ENCODE data around the gene MUC4. TPM values are rescaled to one million over a fixed set of nuclear protein-coding genes. Genes with fewer than 3 reads are reported as not detected.
"Not testable (repeated sequence)": the region's sequence is repeated elsewhere in the genome, so short reads cannot be mapped to it uniquely, and the experiment has no call there.

The MUC4 gene
- total and polyA plus RNA-seq, 8 donors = 0.73 to 355 (median 37.5) TPM; not detected in 1

DNA sequence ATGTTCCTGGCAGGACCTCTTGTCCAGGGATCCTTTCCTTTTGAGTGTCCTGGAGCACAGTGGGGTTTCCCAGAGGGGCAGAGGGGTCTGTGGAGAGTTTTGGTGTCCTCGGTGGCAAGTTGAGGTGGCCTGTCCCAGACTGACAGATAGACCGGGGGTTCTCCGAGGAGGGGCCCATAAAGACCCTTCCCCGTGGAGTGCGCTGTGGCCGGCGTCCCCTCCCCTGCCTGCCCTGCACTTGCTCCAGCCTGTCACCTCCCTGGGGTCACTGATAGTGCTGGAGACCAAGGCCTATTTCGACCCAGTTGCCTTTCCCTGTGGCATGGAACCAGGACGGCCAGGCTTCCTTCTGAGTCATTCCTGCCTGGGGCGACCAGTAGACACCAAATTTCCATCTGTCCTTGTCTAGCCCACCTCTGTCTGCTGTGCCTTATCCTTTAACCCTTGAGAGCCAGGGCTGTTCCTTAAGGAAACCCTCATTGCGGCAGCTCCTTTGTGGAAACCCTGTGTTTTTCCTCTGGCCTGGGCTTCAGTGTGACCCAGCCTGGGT is 2.9 kb downstream of the MUC4 start:
- Histone ChIP-seq H3K4me3 (no peak overlapping the region), H3K4me1 (peaks cover under 1 to 29% (median 8%) of the 10 kb centered on the region in 4 donors), H3K27me3 (peaks cover 10 to 33% (median 26%) of the 10 kb centered on the region in 3 donors), H3K27ac (no peak overlapping the region), H3K36me3 (no peaks in the 10 kb centered on the region), H3K9me3 (no peaks in the 10 kb centered on the region)
- WGBS, 5 donors = 80 to 89% (median 87%) methylated on average over 8 to 11 of the region's 11 CpGs
- TF ChIP-seq POLR2A (IDR thresholded peaks at IDR 0.05) (no peak), POLR2AphosphoS5 (IDR thresholded peaks at IDR 0.05) (no peak), EP300 (IDR thresholded peaks at IDR 0.05) (no peak)
- TF ChIP-seq, protein P1, sequence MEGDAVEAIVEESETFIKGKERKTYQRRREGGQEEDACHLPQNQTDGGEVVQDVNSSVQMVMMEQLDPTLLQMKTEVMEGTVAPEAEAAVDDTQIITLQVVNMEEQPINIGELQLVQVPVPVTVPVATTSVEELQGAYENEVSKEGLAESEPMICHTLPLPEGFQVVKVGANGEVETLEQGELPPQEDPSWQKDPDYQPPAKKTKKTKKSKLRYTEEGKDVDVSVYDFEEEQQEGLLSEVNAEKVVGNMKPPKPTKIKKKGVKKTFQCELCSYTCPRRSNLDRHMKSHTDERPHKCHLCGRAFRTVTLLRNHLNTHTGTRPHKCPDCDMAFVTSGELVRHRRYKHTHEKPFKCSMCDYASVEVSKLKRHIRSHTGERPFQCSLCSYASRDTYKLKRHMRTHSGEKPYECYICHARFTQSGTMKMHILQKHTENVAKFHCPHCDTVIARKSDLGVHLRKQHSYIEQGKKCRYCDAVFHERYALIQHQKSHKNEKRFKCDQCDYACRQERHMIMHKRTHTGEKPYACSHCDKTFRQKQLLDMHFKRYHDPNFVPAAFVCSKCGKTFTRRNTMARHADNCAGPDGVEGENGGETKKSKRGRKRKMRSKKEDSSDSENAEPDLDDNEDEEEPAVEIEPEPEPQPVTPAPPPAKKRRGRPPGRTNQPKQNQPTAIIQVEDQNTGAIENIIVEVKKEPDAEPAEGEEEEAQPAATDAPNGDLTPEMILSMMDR (IDR thresholded peaks at IDR 0.05) = no peak
- intact Hi-C loops (cut with DNase I; ENCODE audit: low total_unique reads) = no loop called here
- no peak for DNase-seq

DNA sequence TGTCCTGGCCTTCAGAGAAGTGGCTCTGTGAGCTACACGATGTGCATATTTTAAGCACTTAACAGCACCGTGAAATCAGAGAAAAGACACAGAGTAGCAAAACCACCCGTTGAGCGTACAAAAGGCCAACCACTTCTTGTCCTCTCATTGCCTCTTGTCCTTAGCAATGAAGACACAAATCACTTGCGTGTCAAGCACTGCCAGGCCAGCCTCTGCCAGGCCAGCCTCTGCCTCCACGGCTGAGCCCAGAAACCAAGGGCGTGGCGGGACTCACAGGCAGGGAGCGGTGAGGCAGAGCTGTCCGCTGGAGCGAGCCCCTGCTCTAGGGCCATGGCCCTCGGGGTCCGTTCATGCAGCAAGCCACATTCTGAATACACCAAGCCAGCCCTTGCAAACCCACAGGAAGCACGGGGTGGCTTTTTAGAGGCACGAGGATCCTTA is 4.0 kb downstream of the MUC4 start:
- H3K4me1 ChIP-seq = peaks cover 12 to 40% (median 19%) of the 10 kb centered on the region in 4 donors
- H3K4me3 ChIP-seq = no peak overlapping the region
- H3K27me3 ChIP-seq = peaks cover 5 to 23% (median 20%) of the 10 kb centered on the region in 3 donors
- H3K36me3 ChIP-seq = no peaks in the 10 kb centered on the region
- H3K9me3 ChIP-seq = no peaks in the 10 kb centered on the region
- H3K27ac ChIP-seq = no peak overlapping the region
- intact Hi-C loops (cut with DNase I; ENCODE audit: low total_unique reads) = no loop called here
- 88 to 93% (median 90%) methylated on average over 15 of the region's 15 CpGs for WGBS, 5 donors
- TF ChIP-seq EP300 (IDR thresholded peaks at IDR 0.05) = no peak
- no peak for TF ChIP-seq POLR2AphosphoS5 (IDR thresholded peaks at IDR 0.05)
- TF ChIP-seq, protein P1 (IDR thresholded peaks at IDR 0.05) = no peak
- no peak for TF ChIP-seq POLR2A (IDR thresholded peaks at IDR 0.05)
- DNase-seq = no peak

DNA sequence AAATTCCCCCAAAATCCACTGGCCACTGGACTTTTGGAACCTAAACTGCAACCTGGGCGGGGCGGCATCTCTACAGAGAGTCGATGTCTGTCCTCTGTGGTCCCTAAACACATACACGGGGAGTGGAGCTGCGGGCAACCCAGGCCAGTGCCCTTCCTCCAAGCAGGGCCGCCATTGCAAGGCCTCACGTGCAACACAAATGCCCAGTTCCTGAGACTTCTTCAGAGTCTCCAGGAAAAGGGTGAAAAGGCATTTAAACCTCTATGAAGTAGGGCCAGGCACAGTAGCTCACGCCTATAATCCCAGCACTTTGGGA is 4.9 kb downstream of the MUC4 start:
- WGBS, 5 donors = 92 to 96% (median 94%) methylated on average over 5 to 8 of the region's 8 CpGs
- intact Hi-C loops (cut with DNase I; ENCODE audit: low total_unique reads) = no loop called here
- Histone ChIP-seq H3K36me3 (no peaks in the 10 kb centered on the region), H3K9me3 (no peaks in the 10 kb centered on the region), H3K4me1 (peaks cover 18 to 44% (median 27%) of the 10 kb centered on the region in 4 donors), H3K4me3 (no peak overlapping the region), H3K27ac (peak overlapping the region in 1 of 5 donors; percentile 38), H3K27me3 (peaks cover 0 to 23% (median 14%) of the 10 kb centered on the region in 3 donors)
- no peak for DNase-seq
- TF ChIP-seq POLR2AphosphoS5 (IDR thresholded peaks at IDR 0.05) (no peak), POLR2A (IDR thresholded peaks at IDR 0.05) (no peak), EP300 (IDR thresholded peaks at IDR 0.05) (no peak)
- TF ChIP-seq, protein P1 (IDR thresholded peaks at IDR 0.05) = no peak

DNA sequence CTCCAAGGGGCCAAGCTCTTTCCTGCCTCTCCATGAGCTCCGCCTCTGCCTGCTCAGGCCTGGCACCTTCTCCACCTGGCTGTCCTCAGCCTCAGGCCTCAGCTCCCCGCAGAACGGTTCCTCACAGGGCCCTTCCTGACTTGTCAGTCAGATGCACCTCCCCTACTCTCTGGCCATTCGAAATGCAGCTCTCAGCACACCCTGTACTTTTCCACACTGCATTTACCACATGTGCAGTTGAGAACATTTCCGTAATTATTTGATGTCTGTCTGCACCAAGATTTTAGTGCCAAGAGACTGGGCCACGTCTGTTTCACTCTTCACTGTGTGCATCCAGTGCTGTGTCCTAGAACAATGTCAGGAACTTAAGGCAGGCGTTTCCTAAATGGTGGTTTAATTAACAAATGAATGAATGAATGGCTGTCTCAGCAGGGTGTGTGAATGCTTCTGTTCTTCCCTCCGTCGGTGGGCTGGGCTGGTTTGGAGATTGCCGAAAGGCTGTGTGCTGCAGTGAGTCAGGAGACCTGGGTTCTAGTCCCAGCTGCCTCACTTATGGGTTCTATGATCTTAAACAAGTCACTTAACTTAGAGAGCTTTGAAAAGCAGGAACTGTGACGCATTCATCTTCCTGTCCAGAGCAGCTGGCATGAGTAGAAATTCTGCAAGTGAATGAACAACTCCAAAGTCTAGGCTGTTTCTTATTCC is 5.4 kb downstream of the MUC4 start:
- H3K36me3 ChIP-seq = no peaks in the 10 kb centered on the region
- intact Hi-C loops (cut with DNase I; ENCODE audit: low total_unique reads) = no loop called here
- 58 to 68% (median 65%) methylated on average over 11 of the region's 11 CpGs for WGBS, 5 donors
- no peak overlapping the region for H3K4me3 ChIP-seq
- peak overlapping the region in 1 of 5 donors; percentile 38 for H3K27ac ChIP-seq
- TF ChIP-seq EP300 (IDR thresholded peaks at IDR 0.05) (no peak), POLR2A (IDR thresholded peaks at IDR 0.05) (no peak), POLR2AphosphoS5 (IDR thresholded peaks at IDR 0.05) (no peak)
- TF ChIP-seq, protein P1 (IDR thresholded peaks at IDR 0.05) = no peak
- no peak for DNase-seq
- H3K27me3 ChIP-seq = peaks cover 0 to 20% (median 9%) of the 10 kb centered on the region in 3 donors
- peaks cover 18 to 46% (median 30%) of the 10 kb centered on the region in 4 donors for H3K4me1 ChIP-seq
- no peaks in the 10 kb centered on the region for H3K9me3 ChIP-seq

DNA sequence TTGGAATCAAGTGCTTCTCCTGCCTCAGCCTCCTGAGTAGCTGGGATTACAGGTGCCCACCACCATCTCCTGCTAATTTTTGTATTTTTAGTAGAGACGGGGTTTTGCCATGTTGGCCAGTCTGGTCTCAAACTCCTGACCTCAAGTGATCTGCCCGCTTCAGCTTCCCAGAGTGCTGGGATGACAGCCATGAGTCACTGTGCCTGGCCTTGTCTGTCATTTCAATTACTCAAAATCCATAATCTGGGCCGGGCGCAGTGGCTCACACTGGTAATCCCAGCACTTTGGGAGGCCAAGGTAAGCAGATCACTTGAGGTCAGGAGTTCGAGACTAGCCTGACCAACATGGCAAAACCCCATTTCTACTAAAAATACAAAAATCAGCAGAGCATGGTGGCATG is 6.1 kb downstream of the MUC4 start:
- DNase-seq; H3K9me3 ChIP-seq; H3K36me3 ChIP-seq; intact Hi-C loops (cut with DNase I; ENCODE audit: low total_unique reads); H3K4me3 ChIP-seq: not testable (repeated sequence)
- Histone ChIP-seq H3K27me3 (peaks cover 0 to 14% (median 6%) of the 10 kb centered on the region in 3 donors), H3K4me1 (peaks cover 18 to 47% (median 30%) of the 10 kb centered on the region in 4 donors), H3K27ac (peak overlapping the region in 2 of 5 donors; percentile 73 to 77)
- 80 to 96% (median 95%) methylated on average over 5 of the region's 5 CpGs for WGBS, 5 donors

Measured in stomach (tissue), 9 donors.